ENCODE measurements around the gene TCF7L1.

Gene TCF7L1

DNA sequence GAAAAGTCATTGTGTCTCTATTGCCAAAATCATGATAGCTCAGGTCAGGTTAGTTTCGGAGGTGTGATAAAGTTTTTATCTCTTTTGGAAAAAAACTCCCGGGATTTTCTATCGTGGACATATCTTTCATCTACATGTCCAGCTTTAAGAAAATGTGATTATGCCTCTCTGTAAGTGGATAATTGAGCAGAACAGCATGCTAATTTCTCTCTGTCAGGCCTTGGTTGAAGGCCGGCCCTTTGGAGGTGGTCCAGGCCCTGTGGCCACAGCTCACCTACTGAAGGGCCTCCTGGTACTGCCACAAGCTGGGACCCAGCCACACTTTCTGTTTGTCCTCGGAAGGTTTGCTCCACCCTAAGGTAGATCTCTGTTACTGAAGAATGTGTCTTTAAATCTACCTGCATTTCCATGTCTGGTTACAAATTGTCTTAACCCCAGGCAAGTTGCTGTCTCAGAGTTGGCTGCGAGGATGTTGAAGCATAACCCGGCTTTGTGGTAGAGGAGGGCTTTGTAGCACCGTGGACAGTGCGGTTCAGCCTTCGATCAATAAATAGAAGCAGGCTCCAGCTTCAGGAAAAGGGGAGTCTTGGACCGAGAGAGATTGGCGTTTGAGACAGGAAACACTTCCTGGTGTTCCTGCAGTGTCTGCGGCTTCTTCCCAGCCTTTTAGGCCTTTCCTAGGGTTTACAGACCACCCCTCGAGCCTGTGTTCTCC lies 25.5 kb downstream of the TCF7L1 start:
- DNase-seq = no peak
- in situ Hi-C loops (cut with HindIII; ENCODE audit: low pct_ligation_motif_present, low pct_unique_long_range_greater_than_20kb, low sequenced_read_pairs) = no loop called here

DNA sequence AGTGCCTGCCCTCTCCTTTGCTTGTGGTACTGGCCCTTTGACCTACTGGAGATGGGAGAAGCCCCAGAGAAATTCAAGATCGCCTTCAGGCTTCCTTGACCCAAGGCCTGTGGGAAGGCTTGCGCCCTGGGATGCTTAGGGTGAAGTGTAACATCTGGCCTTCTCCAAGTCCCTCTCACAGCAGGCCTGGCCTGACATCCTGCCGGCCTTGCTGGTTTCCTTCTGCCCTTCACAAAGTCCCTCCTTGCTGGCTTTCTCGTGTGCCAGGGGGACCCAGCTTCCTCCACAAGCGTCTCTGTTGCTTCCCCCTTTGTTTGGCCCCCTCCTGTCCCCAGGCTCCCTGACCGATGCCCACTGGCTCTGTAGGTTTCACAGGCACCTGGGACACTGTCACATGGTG lies 26.4 kb downstream of the TCF7L1 start:
- DNase-seq = no peak
- in situ Hi-C loops (cut with HindIII; ENCODE audit: low pct_ligation_motif_present, low pct_unique_long_range_greater_than_20kb, low sequenced_read_pairs) = no loop called here

GRCh38 chr2:85160966-85161960 lies 28.1 kb downstream of the TCF7L1 start:
- DNase-seq = no peak
- in situ Hi-C loops (cut with HindIII; ENCODE audit: low pct_ligation_motif_present, low pct_unique_long_range_greater_than_20kb, low sequenced_read_pairs) = no loop called here

- no peak for DNase-seq
- in situ Hi-C loops (cut with HindIII; ENCODE audit: low pct_ligation_motif_present, low pct_unique_long_range_greater_than_20kb, low sequenced_read_pairs) = no loop called here
Observed at GRCh38 chr2:85162746-85163301, 29.6 kb downstream of the TCF7L1 start.

- no peak for DNase-seq
- in situ Hi-C loops (cut with HindIII; ENCODE audit: low pct_ligation_motif_present, low pct_unique_long_range_greater_than_20kb, low sequenced_read_pairs) = no loop called here
Observed at GRCh38 chr2:85163675-85164074, 30.5 kb downstream of the TCF7L1 start.

GRCh38 chr2:85164145-85164569 lies 31.0 kb downstream of the TCF7L1 start:
- DNase-seq = no peak
- in situ Hi-C loops (cut with HindIII; ENCODE audit: low pct_ligation_motif_present, low pct_unique_long_range_greater_than_20kb, low sequenced_read_pairs) = no loop called here

- in situ Hi-C loops (cut with HindIII; ENCODE audit: low pct_ligation_motif_present, low pct_unique_long_range_greater_than_20kb, low sequenced_read_pairs) = no loop called here
- DNase-seq = no peak
Observed at GRCh38 chr2:85165088-85165690, 32.0 kb downstream of the TCF7L1 start.

DNA sequence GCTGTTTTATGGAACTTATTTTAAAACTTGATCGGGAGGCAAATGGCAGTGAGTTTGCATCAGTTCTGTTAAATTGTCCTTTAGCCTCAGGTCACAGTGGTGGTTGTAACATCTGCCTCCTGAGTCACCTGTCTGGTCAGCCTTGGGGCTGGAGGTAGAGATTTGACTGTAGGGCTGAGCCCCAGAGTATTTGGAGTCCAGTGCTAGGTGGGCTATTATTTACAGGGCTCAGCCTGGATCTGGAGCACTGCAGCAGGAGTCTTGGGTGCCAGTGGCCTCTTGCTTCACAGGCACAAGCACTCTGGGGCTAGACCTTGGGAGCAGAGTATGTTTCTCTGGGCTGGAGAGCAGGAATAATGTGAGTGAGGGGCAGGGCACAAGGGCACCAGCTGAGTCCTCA lies 32.8 kb downstream of the TCF7L1 start:
- in situ Hi-C loops (cut with HindIII; ENCODE audit: low pct_ligation_motif_present, low pct_unique_long_range_greater_than_20kb, low sequenced_read_pairs) = no loop called here
- DNase-seq = no peak

DNA sequence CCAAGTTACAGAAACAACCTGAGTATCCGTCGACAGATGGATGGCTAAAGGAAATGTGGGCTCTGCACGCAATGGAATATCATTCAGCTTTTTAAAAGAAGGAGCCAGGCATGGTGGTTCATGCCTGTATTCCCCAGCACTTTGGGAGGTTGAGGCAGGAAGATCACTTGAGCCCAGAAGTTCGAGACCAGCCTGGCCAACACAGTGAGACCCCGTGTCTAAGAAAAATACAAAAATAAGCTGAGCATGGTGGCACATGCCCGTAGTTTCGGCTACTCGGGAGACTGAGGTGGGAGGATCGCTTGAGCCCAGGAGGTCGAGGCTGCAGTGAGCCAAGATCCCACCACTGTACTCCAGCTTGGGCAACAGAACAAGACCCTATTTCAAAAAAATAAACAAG lies 34.3 kb downstream of the TCF7L1 start:
- no peak for DNase-seq
- in situ Hi-C loops (cut with HindIII; ENCODE audit: low pct_ligation_motif_present, low pct_unique_long_range_greater_than_20kb, low sequenced_read_pairs) = no loop called here

- in situ Hi-C loops (cut with HindIII; ENCODE audit: low pct_ligation_motif_present, low pct_unique_long_range_greater_than_20kb, low sequenced_read_pairs) = no loop called here
- DNase-seq = no peak
Observed at GRCh38 chr2:85168942-85169341, 35.8 kb downstream of the TCF7L1 start.

DNA sequence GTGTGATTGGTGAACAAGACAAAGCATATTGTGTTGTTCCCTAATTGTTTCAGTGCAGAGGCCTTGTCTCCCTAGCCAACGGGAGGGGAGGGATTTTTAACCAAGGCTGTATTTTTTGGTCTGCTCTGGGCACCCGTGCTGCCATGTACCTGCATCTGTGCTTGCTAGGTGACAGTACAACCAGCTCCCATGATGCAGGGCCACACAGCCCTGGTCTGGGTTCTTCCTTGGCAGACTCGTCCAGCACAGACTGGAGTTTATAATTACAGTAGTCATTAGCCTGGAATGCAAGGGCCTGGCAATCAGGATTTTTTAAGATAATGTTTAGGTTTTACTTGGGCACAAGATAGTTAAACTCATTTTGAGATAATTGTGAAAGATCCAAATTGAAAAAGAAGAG lies 36.4 kb downstream of the TCF7L1 start:
- in situ Hi-C loops (cut with HindIII; ENCODE audit: low pct_ligation_motif_present, low pct_unique_long_range_greater_than_20kb, low sequenced_read_pairs) = no loop called here
- DNase-seq = no peak

DNA sequence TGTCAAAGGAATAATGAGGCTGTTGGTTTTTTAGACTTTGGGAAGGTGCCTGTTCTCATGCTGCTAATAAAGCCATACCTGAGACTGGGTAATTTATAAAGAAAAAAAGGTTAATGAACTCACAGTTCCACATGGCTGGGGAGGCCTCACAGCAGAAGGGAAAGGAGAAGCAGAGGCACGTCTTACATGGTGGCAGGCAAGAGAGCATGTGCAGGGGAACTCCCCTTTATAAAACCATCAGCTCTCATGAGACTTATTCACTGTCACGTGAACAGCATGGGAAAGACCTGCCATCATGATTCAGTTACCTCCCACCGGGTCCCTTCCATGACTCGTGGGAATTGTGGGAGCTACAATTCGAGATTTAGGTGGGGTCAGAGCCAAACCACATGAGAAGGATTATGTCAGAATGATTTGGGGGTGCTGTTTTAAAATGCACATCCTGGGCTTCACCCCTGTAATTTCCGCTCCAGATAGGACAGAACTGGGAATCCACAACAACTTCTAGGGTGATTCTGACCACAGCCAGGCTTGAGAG lies 37.8 kb downstream of the TCF7L1 start:
- DNase-seq = no peak
- in situ Hi-C loops (cut with HindIII; ENCODE audit: low pct_ligation_motif_present, low pct_unique_long_range_greater_than_20kb, low sequenced_read_pairs) = no loop called here

DNA sequence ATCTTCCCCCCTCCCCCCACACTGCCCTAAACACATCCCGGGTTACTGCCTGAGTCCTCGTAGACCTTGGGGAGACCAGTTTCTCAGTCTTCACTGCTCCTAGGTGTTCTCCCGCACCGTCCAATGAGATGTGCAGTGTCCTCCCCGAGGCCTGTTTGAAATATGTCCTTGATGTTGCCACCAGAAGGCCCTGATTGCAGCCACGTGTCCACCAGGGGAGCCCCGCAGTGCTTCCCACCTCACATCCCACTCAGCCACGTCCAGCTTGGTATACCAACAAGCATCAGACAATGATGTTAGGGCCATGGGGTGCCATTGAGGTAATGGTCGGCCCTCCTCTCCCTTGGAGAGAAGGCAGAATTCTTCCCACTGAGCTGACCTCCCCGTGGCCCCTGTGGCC lies 38.7 kb downstream of the TCF7L1 start:
- in situ Hi-C loops (cut with HindIII; ENCODE audit: low pct_ligation_motif_present, low pct_unique_long_range_greater_than_20kb, low sequenced_read_pairs) = no loop called here

DNA sequence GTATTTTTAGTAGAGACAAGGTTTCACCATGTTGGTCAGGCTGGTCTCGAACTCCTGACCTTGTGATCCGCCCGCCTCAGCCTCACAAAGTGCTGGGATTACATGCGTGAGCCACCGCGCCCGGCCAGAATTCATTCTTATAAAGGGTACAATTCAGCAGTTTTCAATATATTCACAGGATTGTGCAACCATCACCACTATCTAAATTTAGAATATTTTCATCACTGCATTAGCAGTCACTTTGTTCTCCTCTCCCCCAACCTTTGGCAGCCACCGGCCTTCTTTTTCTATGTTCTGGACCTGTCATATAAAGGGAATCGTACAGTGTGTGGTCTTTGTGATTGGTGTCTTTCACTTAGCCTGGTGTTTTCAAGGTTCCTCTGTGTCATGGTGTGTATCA lies 40.7 kb downstream of the TCF7L1 start:
- in situ Hi-C loops (cut with HindIII; ENCODE audit: low pct_ligation_motif_present, low pct_unique_long_range_greater_than_20kb, low sequenced_read_pairs) = no loop called here
- DNase-seq = no peak

More for the DNA sequence above, 38.7 kb downstream of the TCF7L1 start:
- DNase-seq = no peak

GRCh38 chr2:85174943-85175342 lies 41.8 kb downstream of the TCF7L1 start:
- DNase-seq = no peak
- in situ Hi-C loops (cut with HindIII; ENCODE audit: low pct_ligation_motif_present, low pct_unique_long_range_greater_than_20kb, low sequenced_read_pairs) = no loop called here

GRCh38 chr2:85175369-85176299 lies 42.4 kb downstream of the TCF7L1 start:
- in situ Hi-C loops (cut with HindIII; ENCODE audit: low pct_ligation_motif_present, low pct_unique_long_range_greater_than_20kb, low sequenced_read_pairs) = no loop called here
- no peak for DNase-seq

- no peak for DNase-seq
- in situ Hi-C loops (cut with HindIII; ENCODE audit: low pct_ligation_motif_present, low pct_unique_long_range_greater_than_20kb, low sequenced_read_pairs) = no loop called here
Observed at GRCh38 chr2:85177031-85177824, 44.0 kb downstream of the TCF7L1 start.

Data from ACHN (cell line).